Tibial nerve (tissue), 4 donors: ENCODE results near the gene CDCA8. TPM values are rescaled to one million over a fixed set of nuclear protein-coding genes. Genes with fewer than 3 reads are reported as not detected.

Source experiments
- DNase-seq, 2 donors: peaks; one replicate each; pipeline ENCODE4 v3.0.0-alpha.2; 2019; ENCODE audit warnings: low spot score in 2 of 2
- H3K27ac ChIP-seq, 4 donors: fragments of 200-600 bp; sonication (generic) in 3 of 4; one replicate each; pipeline ENCODE4 v1.5.1; 2017 to 2019; ENCODE audit warnings: mild to moderate bottlenecking in 1 of 4
- H3K27me3 ChIP-seq, 2 donors: fragments of 200-600 bp; sonication (generic) in 1 of 2; one replicate each; pipeline versions ENCODE4 v1.5.1 to v1.6.0; 2017 to 2019
- H3K36me3 ChIP-seq, 3 donors: fragments of 200-600 bp; sonication (generic); one replicate each; pipeline ENCODE4 v1.5.1; 2018 to 2019
- H3K4me1 ChIP-seq, 4 donors: fragments of 200-600 bp; sonication (generic) in 3 of 4; one replicate each; pipeline ENCODE4 v1.5.1; 2017 to 2019
- H3K4me3 ChIP-seq, 4 donors: fragments of 200-600 bp; sonication (generic) in 3 of 4; one replicate each; pipeline ENCODE4 v1.5.1; 2017 to 2019; ENCODE audit warnings: mild to moderate bottlenecking in 1 of 4, moderate library complexity in 1 of 4
- H3K9me3 ChIP-seq, 4 donors: fragments of 200-600 bp; sonication (generic) in 3 of 4; one replicate each; pipeline ENCODE4 v1.5.1; 2017 to 2019
- EP300 ChIP-seq, 2 donors: sonication (generic); formaldehyde crosslinking; IDR thresholded peaks; one replicate each; pipeline ENCODE4 v1.6.1; 2017; ENCODE audit warnings: antibody characterized with exemption in 2 of 2, mild to moderate bottlenecking in 1 of 2
- POLR2A ChIP-seq, 2 donors: fragments of 450-650 bp; IDR thresholded peaks; one replicate each; pipeline ENCODE4 v1.6.1; 2017; ENCODE audit warnings: antibody characterized with exemption in 2 of 2, mild to moderate bottlenecking in 2 of 2, moderate library complexity in 2 of 2
- WGBS, 2 donors: methylation state at CpG; one replicate each; pipeline ENCODE4 v1.1.5; 2018; 5-methylcytosine and 5-hydroxymethylcytosine counted together
- total RNA-seq, 4 donors: library from RNA; depleted of rRNA; stranded (reverse); fragments of >200 nt; gene quantifications; one replicate each; pipeline ENCODE4 v1.1.0, GENCODE V29; 2016
- TF ChIP-seq, protein P1 (sequence below), 5 experiments: fragments of 200-600 bp in 3 of 5; fragments of 450-650 bp in 2 of 5; sonication (generic) in 3 of 5; IDR thresholded peaks; one replicate each; pipeline ENCODE4 v1.5.1; 2016 to 2019; ENCODE audit warnings: antibody characterized with exemption in 5 of 5, mild to moderate bottlenecking in 3 of 5, moderate library complexity in 2 of 5

The CDCA8 gene
- total RNA-seq, 4 donors from 2014 or later: 0.66 to 0.98 (median 0.90) TPM; not detected in 1

DNA sequence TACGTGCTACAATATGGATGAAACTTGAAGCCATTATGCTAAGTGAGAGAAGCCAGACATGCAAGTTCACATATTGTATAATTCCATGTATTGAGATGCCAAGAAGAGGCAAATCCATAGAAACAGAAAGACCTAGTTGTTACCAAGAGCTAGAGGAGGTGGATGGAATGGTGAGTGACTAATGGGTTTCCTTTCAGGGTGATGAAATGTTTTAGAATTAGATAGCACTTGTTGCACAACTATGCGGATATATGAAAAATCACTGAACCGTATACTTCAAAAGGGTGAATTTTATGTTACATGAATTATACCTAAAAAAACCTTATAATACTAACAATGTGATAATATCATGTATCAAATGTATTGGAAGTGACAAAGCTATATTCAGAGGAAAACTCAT is 54.5 kb downstream of the CDCA8 start:
- H3K27me3 ChIP-seq: peaks cover 0 to 30% of the 10 kb centered on the region in 2 donors
- peaks cover 0 to 17% (median 0%) of the 10 kb centered on the region in 4 donors for H3K9me3 ChIP-seq
- WGBS, 2 donors: 87 to 90% methylated on average over 3 of the region's 3 CpGs
- no peak overlapping the region for H3K4me3 ChIP-seq
- H3K4me1 ChIP-seq: no peaks in the 10 kb centered on the region
- DNase-seq: no peak
- TF ChIP-seq, protein P1, sequence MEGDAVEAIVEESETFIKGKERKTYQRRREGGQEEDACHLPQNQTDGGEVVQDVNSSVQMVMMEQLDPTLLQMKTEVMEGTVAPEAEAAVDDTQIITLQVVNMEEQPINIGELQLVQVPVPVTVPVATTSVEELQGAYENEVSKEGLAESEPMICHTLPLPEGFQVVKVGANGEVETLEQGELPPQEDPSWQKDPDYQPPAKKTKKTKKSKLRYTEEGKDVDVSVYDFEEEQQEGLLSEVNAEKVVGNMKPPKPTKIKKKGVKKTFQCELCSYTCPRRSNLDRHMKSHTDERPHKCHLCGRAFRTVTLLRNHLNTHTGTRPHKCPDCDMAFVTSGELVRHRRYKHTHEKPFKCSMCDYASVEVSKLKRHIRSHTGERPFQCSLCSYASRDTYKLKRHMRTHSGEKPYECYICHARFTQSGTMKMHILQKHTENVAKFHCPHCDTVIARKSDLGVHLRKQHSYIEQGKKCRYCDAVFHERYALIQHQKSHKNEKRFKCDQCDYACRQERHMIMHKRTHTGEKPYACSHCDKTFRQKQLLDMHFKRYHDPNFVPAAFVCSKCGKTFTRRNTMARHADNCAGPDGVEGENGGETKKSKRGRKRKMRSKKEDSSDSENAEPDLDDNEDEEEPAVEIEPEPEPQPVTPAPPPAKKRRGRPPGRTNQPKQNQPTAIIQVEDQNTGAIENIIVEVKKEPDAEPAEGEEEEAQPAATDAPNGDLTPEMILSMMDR (IDR thresholded peaks at IDR 0.05): no peak
- TF ChIP-seq EP300 (IDR thresholded peaks at IDR 0.05) (no peak), POLR2A (IDR thresholded peaks at IDR 0.05) (no peak)
- H3K36me3 ChIP-seq: no peaks in the 10 kb centered on the region
- no peak overlapping the region for H3K27ac ChIP-seq

GRCh38 chr1:37748565-37748964 is 56.2 kb downstream of the CDCA8 start:
- Histone ChIP-seq H3K9me3 (peaks cover 0 to 17% (median 0%) of the 10 kb centered on the region in 4 donors), H3K27me3 (peaks cover 0 to 35% of the 10 kb centered on the region in 2 donors), H3K4me1 (peaks cover 0 to 12% (median 1%) of the 10 kb centered on the region in 4 donors), H3K4me3 (no peak overlapping the region), H3K27ac (no peak overlapping the region), H3K36me3 (no peaks in the 10 kb centered on the region)
- TF ChIP-seq EP300 (IDR thresholded peaks at IDR 0.05) (no peak), POLR2A (IDR thresholded peaks at IDR 0.05) (no peak)
- TF ChIP-seq, protein P1 (IDR thresholded peaks at IDR 0.05): no peak
- WGBS, 2 donors: 92 to 93% methylated on average over 1 of the region's 1 CpG
- DNase-seq: no peak

DNA sequence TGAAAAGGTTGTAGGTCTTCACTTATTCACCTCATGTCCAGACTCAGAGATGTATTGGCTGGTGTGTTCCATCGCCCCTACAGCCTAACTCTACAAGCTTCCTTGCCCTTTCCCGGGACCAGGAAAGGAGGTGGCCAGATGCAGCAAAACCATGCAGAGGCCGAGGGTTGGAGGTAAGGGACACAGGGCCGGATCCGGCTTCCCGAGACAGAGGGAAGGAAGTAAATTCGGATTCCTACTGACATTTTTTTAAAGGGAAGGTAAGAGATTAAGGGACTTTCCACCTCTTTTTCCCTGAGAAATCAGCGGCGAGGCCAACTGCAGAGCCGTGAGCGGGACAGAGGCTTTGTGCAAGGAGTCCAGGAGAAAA is 59.9 kb downstream of the CDCA8 start:
- H3K27ac ChIP-seq: no peak overlapping the region
- H3K4me3 ChIP-seq: peak overlapping the region in 1 of 4 donors; percentile 26
- no peaks in the 10 kb centered on the region for H3K36me3 ChIP-seq
- TF ChIP-seq, protein P1 (IDR thresholded peaks at IDR 0.05): no peak
- no peak for TF ChIP-seq EP300 (IDR thresholded peaks at IDR 0.05)
- TF ChIP-seq POLR2A (IDR thresholded peaks at IDR 0.05): no peak
- H3K27me3 ChIP-seq: peaks cover 0 to 62% of the 10 kb centered on the region in 2 donors
- H3K9me3 ChIP-seq: peaks cover 0 to 5% (median 0%) of the 10 kb centered on the region in 4 donors
- DNase-seq: no peak
- H3K4me1 ChIP-seq: peaks cover 0 to 17% (median 1%) of the 10 kb centered on the region in 4 donors
- WGBS, 2 donors: 19 to 28% methylated on average over 11 of the region's 11 CpGs

DNA sequence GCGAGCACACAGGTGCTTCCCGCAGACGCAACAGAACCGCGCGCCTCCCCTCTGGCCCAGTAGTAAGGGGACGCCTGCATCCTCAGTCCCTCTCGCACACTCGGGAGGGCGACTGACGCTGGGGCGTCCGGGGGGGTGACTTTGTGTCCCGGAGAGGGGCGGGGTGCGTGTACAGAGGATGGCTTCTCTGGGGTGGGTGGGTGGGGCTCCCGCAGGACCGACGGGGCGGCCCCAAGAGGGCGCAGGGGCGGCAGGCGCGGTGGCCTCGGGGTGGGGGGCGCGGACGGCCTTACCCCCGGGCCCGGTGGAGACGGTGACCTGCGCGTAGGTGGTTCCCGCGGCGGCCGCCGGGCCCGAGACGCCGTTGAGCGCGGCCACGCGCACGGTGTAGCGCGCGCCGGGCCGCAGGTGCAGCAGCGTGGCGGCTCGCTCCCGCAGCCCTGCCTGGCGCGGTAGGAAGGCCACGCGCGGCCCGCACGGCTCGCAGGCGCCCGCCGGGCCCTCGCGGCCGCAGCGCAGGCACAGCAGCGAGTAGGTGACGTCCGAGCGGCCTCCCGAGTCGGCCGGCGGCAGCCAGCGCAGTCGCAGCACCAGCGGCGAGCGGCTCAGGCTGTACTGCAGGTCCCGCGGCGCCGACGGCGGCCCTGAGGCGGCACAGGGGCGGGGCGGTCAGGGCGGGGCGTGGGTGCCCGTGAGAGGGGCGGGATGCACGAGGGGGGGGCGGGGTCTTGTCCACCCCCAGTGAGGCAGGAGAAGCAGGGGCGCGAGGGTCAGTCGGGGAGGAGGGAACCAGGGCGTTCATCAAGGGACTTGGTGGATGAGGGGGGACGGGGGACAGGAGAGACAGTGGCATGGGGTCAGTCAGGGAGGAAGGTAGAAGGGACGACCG is 60.5 kb downstream of the CDCA8 start:
- Histone ChIP-seq H3K27ac (no peak overlapping the region), H3K9me3 (no peaks in the 10 kb centered on the region), H3K36me3 (no peaks in the 10 kb centered on the region), H3K4me3 (peak overlapping the region in 2 of 4 donors; percentile 26 to 41), H3K4me1 (peaks cover 0 to 17% (median 1%) of the 10 kb centered on the region in 4 donors), H3K27me3 (peaks cover 0 to 62% of the 10 kb centered on the region in 2 donors)
- no peak for DNase-seq
- TF ChIP-seq, protein P1 (IDR thresholded peaks at IDR 0.05): no peak
- 2 to 5% methylated on average over 43 to 56 of the region's 105 CpGs for WGBS, 2 donors
